Keratinocyte (primary cell): Measurements from ENCODE around the gene KRTAP5-4. TPM values are rescaled to one million over a fixed set of nuclear protein-coding genes. Genes with fewer than 3 reads are reported as not detected.
"Not testable (repeated sequence)": the region's sequence is repeated elsewhere in the genome, so short reads cannot be mapped to it uniquely, and the experiment has no call there.

Source experiments
- DNase-seq: peaks from one replicate; pipeline ENCODE4 v3.0.0-alpha.2; 2011; ENCODE audit warnings: low read depth, missing footprints, low spot score
- FAIRE-seq: peaks from 2 replicates; lab custom pipeline; 2011; peaks lifted over from hg19 to GRCh38; lab: Jason Lieb, UNC
- H2AFZ ChIP-seq: 2 replicates; pipeline ENCODE4 v1.6.0; 2012; ENCODE audit warnings: low read length, control low read depth, inconsistent platforms; ENCODE audit not compliant: control insufficient read depth
- H3K27ac ChIP-seq: 2 replicates; pipeline ENCODE4 v1.5.1; 2011; ENCODE audit warnings: low read length; ENCODE audit not compliant: control insufficient read depth, insufficient read depth
- H3K27me3 ChIP-seq: 3 replicates; pipeline ENCODE4 v1.6.0; 2011; ENCODE audit warnings: low read length; ENCODE audit not compliant: control insufficient read depth, insufficient read depth; ENCODE audit errors: extremely low read depth
- H3K36me3 ChIP-seq, 2 experiments: 2 replicates in 1 of 2; 3 replicates in 1 of 2; pipeline ENCODE4 v1.5.1; 2011; ENCODE audit warnings: low read length in 2 of 2, mild to moderate bottlenecking in 1 of 2; ENCODE audit not compliant: control insufficient read depth in 2 of 2, insufficient read depth in 2 of 2; ENCODE audit errors: extremely low read depth in 1 of 2
- H3K4me1 ChIP-seq: 3 replicates; pipeline ENCODE4 v1.5.1; 2011; ENCODE audit warnings: low read length; ENCODE audit not compliant: control insufficient read depth, insufficient read depth; ENCODE audit errors: extremely low read depth
- H3K4me2 ChIP-seq: 3 replicates; pipeline ENCODE4 v1.6.0; 2011; ENCODE audit warnings: low read depth, low read length; ENCODE audit not compliant: control insufficient read depth, insufficient read depth; ENCODE audit errors: extremely low read depth
- H3K4me3 ChIP-seq, 3 experiments: fragments of 200-600 bp in 1 of 3; sonication (generic) in 1 of 3; 2 replicates in 2 of 3; 3 replicates in 1 of 3; pipeline ENCODE4 v1.5.1; 2011 to 2016; ENCODE audit warnings: low read length in 3 of 3, mild to moderate bottlenecking in 3 of 3, control low read depth in 2 of 3, inconsistent platforms in 1 of 3, low read depth in 1 of 3, mixed read lengths in 1 of 3, mixed run types in 1 of 3, moderate library complexity in 1 of 3; ENCODE audit not compliant: control insufficient read depth in 2 of 3, insufficient read depth in 2 of 3; ENCODE audit errors: extremely low read depth in 1 of 3
- H3K79me2 ChIP-seq: 2 replicates; pipeline ENCODE4 v1.6.0; 2012; ENCODE audit warnings: low read length; ENCODE audit not compliant: control insufficient read depth, insufficient read depth
- H3K9ac ChIP-seq: 3 replicates; pipeline ENCODE4 v1.6.0; 2011; ENCODE audit warnings: low read length; ENCODE audit not compliant: control insufficient read depth, insufficient read depth; ENCODE audit errors: extremely low read depth
- H3K9me1 ChIP-seq: 3 replicates; pipeline ENCODE4 v1.6.0; 2011; ENCODE audit warnings: low read length; ENCODE audit not compliant: control insufficient read depth, insufficient read depth; ENCODE audit errors: extremely low read depth
- H3K9me3 ChIP-seq: 2 replicates; pipeline ENCODE4 v1.5.1; 2012; ENCODE audit warnings: low read depth, low read length; ENCODE audit not compliant: control insufficient read depth
- H4K20me1 ChIP-seq: 3 replicates; pipeline ENCODE4 v1.6.0; 2011; ENCODE audit warnings: low read length; ENCODE audit not compliant: control insufficient read depth, insufficient read depth; ENCODE audit errors: extremely low read depth
- EZH2 ChIP-seq: IDR thresholded peaks from one replicate; pipeline ENCODE4 v1.6.1; 2012; ENCODE audit warnings: inconsistent platforms, mild to moderate bottlenecking, low read length, moderate library complexity
- dilution Hi-C: fragments of 300-500 bp; cut with MboI; formaldehyde crosslinking; loops from one replicate; pipeline ENCODE4 v1.7.0; 2020; ENCODE audit warnings: low sequenced_read_pairs; ENCODE audit not compliant: extremely low pct_ligation_motif_present
- polyA plus RNA-seq, 5 experiments: library from polyadenylated mRNA; depleted of rRNA in 3 of 5; stranded (reverse) in 3 of 5; stranded (forward) in 1 of 5; unstranded in 1 of 5; fragments of >200 nt; gene quantifications; 1 replicate in 1 of 5; 2 replicates in 3 of 5; 3 replicates in 1 of 5; pipeline versions ENCODE4 v1.2.1 to v1.2.3, GENCODE V29; 2011 to 2012; ENCODE audit warnings: missing spikeins in 2 of 5, low read depth in 1 of 5, low replicate concordance in 1 of 5
- TF ChIP-seq, protein P1 (sequence below), 3 experiments: IDR thresholded peaks in 1 of 3; conservative IDR thresholded peaks in 1 of 3; optimal IDR thresholded peaks in 1 of 3; 2 replicates in 2 of 3; 3 replicates in 1 of 3; pipeline versions ENCODE3 to v1.5.1; 2011; ENCODE audit warnings: low read length in 3 of 3, mild to moderate bottlenecking in 3 of 3, moderate library complexity in 2 of 3, control low read depth in 1 of 3, inconsistent platforms in 1 of 3; ENCODE audit not compliant: insufficient read depth in 2 of 3; ENCODE audit errors: extremely low read depth in 1 of 3

The KRTAP5-4 gene
- polyA plus RNA-seq, 1 donor (not counting 4 experiments of a cell fraction or from before 2014, with no cell fraction given) = not detected

DNA sequence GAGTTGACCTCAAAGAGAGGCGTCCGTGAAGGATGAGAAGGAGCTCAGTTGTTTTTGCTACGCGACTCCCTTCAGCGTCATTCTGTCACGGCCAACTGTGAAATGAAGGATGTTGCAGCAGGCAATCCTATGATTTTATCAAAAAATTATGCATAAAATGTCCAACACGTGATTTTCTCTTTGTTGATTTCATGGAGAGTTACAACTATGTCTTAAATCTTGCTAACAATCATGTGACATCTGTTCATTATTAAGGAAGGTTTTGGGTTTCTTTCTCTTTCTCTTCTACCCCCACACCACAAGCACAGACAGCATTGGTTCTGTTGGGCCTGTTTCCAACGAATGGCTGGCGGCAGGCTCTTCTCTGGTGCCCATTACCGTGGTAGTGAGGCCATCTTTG lies 3.7 kb downstream of the KRTAP5-4 start:
- Histone ChIP-seq H3K36me3 (no peaks in the 10 kb centered on the region), H3K9me3 (no peaks in the 10 kb centered on the region), H3K79me2 (no peaks in the 10 kb centered on the region), H3K9me1 (no peaks in the 10 kb centered on the region), H3K4me3 (no peak overlapping the region), H3K27ac (no peak overlapping the region), H3K9ac (no peak overlapping the region), H3K4me2 (no peak overlapping the region), H4K20me1 (no peaks in the 10 kb centered on the region), H3K27me3 (no peaks in the 10 kb centered on the region), H3K4me1 (no peaks in the 10 kb centered on the region), H2AFZ (no peak overlapping the region)
- FAIRE-seq (no peak), DNase-seq (no peak)
- TF ChIP-seq EZH2 = no peak
- TF ChIP-seq, protein P1, sequence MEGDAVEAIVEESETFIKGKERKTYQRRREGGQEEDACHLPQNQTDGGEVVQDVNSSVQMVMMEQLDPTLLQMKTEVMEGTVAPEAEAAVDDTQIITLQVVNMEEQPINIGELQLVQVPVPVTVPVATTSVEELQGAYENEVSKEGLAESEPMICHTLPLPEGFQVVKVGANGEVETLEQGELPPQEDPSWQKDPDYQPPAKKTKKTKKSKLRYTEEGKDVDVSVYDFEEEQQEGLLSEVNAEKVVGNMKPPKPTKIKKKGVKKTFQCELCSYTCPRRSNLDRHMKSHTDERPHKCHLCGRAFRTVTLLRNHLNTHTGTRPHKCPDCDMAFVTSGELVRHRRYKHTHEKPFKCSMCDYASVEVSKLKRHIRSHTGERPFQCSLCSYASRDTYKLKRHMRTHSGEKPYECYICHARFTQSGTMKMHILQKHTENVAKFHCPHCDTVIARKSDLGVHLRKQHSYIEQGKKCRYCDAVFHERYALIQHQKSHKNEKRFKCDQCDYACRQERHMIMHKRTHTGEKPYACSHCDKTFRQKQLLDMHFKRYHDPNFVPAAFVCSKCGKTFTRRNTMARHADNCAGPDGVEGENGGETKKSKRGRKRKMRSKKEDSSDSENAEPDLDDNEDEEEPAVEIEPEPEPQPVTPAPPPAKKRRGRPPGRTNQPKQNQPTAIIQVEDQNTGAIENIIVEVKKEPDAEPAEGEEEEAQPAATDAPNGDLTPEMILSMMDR (optimal IDR thresholded peaks at IDR 0.05 in 1 of 3, IDR thresholded peaks at IDR 0.05 in 1 of 3, conservative IDR thresholded peaks at IDR 0.05 in 1 of 3; ENCODE audit: extremely low read depth in 1 of 3, insufficient read depth in 2 of 3, low read length in 3 of 3) = no peak
- dilution Hi-C loops = no loop called here

DNA sequence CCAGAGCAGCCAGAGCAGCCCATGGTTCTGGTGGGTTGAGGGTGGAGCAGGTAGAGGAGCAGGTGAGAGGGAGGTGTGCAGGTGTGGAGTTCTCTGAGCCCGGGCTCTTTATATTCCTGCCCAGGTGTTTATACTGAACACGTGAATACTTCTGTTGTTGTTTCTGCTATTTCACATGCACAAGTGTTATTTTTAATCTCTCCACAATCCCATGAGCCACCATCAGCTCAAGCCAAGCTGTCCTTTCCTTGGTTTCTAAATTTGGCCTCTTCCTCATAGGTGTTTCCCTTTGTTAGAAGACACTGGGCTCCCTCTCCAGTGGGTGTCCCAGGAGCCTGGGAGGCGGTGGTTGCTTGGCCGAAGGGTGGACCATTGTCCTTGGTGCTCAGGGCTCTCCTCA lies 13.6 kb downstream of the KRTAP5-4 start, which contains the start of gene KRTAP5-3:
TSS of gene KRTAP5-3 (minus strand) at position 101 of the 400 bp plus-strand sequence. CDS start at position 23, 78 bp downstream.
- Histone ChIP-seq H3K27me3 (peaks cover 21% of the 10 kb centered on the region), H3K36me3 (no peaks in the 10 kb centered on the region), H3K4me2 (no peak within 1 kb of the TSS), H3K4me1 (no peaks in the 10 kb centered on the region), H4K20me1 (no peaks in the 10 kb centered on the region), H3K4me3 (no peak within 1 kb of the TSS), H3K27ac (no peak within 1 kb of the TSS), H3K79me2 (no peaks in the 10 kb centered on the region), H3K9ac (no peak within 1 kb of the TSS), H3K9me3 (no peaks in the 10 kb centered on the region), H2AFZ (no peak within 1 kb of the TSS), H3K9me1 (no peaks in the 10 kb centered on the region)
- no peak for TF ChIP-seq EZH2
- TF ChIP-seq, protein P1 (optimal IDR thresholded peaks at IDR 0.05 in 1 of 3, IDR thresholded peaks at IDR 0.05 in 1 of 3, conservative IDR thresholded peaks at IDR 0.05 in 1 of 3; ENCODE audit: extremely low read depth in 1 of 3, insufficient read depth in 2 of 3, low read length in 3 of 3) = no peak
- no peak for FAIRE-seq
- dilution Hi-C loops = no loop called here
- DNase-seq = no peak

DNA sequence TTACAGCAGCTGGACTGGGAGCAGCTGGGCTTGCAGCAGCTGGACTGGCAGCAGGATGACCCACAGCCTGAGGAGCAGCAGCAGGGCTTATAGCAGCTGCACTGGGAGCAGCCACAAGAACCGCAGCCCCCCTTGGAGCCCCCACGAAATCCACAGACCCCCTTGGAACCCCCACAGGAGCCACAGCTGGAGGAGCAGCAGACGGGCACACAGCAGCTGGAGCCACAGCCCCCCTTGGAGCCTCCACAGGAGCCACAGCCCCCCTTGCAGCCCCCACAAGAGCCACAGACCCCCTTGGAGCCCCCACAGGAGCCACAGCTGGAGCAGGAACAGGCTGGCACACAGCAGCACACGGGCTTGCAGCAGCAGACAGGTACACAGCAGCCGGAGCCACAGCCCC lies 14.0 kb downstream of the KRTAP5-4 start:
- dilution Hi-C loops, H3K4me3 ChIP-seq, H3K79me2 ChIP-seq, FAIRE-seq, H3K9me1 ChIP-seq, H2AFZ ChIP-seq, H3K36me3 ChIP-seq, H3K9ac ChIP-seq, H4K20me1 ChIP-seq, DNase-seq, H3K4me1 ChIP-seq, H3K27ac ChIP-seq, H3K9me3 ChIP-seq, H3K4me2 ChIP-seq: not testable (repeated sequence)
- peaks cover 21% of the 10 kb centered on the region for H3K27me3 ChIP-seq
